Measurements from ENCODE around the gene ATP5F1D. TPM values are rescaled to one million over a fixed set of nuclear protein-coding genes. Genes with fewer than 3 reads are reported as not detected.

ATP5F1D gene
- total and polyA plus RNA-seq, 2 of the 13 experiments (the other 11 are each of a cell fraction or from before 2014, with no cell fraction given) = 39.4 to 78.7 TPM

DNA sequence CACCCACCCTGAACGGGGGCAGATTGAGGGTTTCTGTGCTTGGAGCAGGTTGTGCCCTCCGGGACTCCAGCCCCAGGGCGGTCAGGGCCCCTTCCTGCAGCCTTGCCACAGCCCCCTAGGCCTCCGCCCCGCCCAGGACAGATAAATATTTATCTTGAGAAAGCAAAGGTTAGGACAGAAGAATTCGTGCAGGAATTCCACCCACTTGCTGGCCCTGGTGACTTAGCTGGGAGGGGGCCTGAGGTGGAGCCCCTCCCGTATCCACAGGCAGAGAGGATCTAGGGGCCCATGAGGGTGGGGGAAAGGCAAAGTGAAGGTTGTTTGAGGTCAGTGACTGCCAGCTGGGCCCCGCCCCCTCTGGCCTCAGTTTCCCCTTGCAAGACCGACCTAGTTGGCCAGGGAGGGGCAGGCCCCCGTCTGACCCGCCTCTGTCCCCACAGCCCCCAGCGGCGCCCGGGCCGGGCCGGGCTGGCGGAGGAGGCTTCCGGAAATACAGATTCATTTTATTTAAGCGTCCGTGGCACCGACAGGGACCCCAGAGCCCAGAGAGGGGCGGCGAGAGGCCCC is 12.0 kb downstream of the ATP5F1D start (continued):
- TF ChIP-seq, protein P1, sequence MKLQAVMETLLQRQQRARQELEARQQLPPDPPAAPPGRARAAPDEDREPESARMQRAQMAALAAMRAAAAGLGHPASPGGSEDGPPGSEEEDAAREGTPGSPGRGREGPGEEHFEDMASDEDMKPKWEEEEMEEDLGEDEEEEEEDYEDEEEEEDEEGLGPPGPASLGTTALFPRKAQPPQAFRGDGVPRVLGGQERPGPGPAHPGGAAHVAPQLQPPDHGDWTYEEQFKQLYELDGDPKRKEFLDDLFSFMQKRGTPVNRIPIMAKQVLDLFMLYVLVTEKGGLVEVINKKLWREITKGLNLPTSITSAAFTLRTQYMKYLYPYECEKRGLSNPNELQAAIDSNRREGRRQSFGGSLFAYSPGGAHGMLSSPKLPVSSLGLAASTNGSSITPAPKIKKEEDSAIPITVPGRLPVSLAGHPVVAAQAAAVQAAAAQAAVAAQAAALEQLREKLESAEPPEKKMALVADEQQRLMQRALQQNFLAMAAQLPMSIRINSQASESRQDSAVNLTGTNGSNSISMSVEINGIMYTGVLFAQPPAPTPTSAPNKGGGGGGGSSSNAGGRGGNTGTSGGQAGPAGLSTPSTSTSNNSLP (IDR thresholded peaks at IDR 0.05; ENCODE audit: low read depth, low read length) = 0 out of 2 replicates have a peak, but pooled peaks have one; percentile 10
- peak; percentile 93 for TF ChIP-seq BCL6 (CRISPR knock-in tag; IDR thresholded peaks at IDR 0.05)
- peak; percentile 86; the same call in 1 of the 2 replicates for TF ChIP-seq HNRNPL (IDR thresholded peaks at IDR 0.05; ENCODE audit: low read depth, low read length)
- no peak for TF ChIP-seq TBX3 (IDR thresholded peaks at IDR 0.05; ENCODE audit: borderline replicate concordance)
- TF ChIP-seq TBL1XR1 (IDR thresholded peaks at IDR 0.05; ENCODE audit: borderline replicate concordance, low read length, partially characterized antibody) = peak; percentile 21
- TF ChIP-seq, protein P2, sequence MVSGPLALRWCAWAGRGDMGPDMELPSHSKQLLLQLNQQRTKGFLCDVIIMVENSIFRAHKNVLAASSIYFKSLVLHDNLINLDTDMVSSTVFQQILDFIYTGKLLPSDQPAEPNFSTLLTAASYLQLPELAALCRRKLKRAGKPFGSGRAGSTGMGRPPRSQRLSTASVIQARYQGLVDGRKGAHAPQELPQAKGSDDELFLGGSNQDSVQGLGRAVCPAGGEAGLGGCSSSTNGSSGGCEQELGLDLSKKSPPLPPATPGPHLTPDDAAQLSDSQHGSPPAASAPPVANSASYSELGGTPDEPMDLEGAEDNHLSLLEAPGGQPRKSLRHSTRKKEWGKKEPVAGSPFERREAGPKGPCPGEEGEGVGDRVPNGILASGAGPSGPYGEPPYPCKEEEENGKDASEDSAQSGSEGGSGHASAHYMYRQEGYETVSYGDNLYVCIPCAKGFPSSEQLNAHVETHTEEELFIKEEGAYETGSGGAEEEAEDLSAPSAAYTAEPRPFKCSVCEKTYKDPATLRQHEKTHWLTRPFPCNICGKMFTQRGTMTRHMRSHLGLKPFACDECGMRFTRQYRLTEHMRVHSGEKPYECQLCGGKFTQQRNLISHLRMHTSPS (CRISPR knock-in tag; IDR thresholded peaks at IDR 0.05; ENCODE audit: low read depth) = peak; percentile 64; the same call in 1 of the 2 replicates
- TF ChIP-seq DPF2 (CRISPR knock-in tag; IDR thresholded peaks at IDR 0.05; ENCODE audit: borderline replicate concordance, low read depth) = 0 out of 2 replicates have a peak, but pooled peaks have one; percentile 22
- no peak for TF ChIP-seq ATM (IDR thresholded peaks at IDR 0.05; ENCODE audit: borderline replicate concordance)
- no peak for TF ChIP-seq TCF12 (IDR thresholded peaks at IDR 0.05)
- 0 out of 2 replicates have a peak, but pooled peaks have one; percentile 67 for TF ChIP-seq TCF12 (CRISPR knock-in tag; IDR thresholded peaks at IDR 0.05)
- peak; percentile 74 for TF ChIP-seq HNF4G (IDR thresholded peaks at IDR 0.05; ENCODE audit: borderline replicate concordance, low read depth, low read length)
- peak; percentile 78; the same call in 1 of the 2 replicates for TF ChIP-seq HNF4G (CRISPR knock-in tag; IDR thresholded peaks at IDR 0.05; ENCODE audit: borderline replicate concordance, low read depth)
- no peak for TF ChIP-seq FOXM1 (CRISPR knock-in tag; IDR thresholded peaks at IDR 0.05)
- TF ChIP-seq, protein P3, sequence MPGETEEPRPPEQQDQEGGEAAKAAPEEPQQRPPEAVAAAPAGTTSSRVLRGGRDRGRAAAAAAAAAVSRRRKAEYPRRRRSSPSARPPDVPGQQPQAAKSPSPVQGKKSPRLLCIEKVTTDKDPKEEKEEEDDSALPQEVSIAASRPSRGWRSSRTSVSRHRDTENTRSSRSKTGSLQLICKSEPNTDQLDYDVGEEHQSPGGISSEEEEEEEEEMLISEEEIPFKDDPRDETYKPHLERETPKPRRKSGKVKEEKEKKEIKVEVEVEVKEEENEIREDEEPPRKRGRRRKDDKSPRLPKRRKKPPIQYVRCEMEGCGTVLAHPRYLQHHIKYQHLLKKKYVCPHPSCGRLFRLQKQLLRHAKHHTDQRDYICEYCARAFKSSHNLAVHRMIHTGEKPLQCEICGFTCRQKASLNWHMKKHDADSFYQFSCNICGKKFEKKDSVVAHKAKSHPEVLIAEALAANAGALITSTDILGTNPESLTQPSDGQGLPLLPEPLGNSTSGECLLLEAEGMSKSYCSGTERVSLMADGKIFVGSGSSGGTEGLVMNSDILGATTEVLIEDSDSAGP (CRISPR knock-in tag; IDR thresholded peaks at IDR 0.05; ENCODE audit: borderline replicate concordance) = 0 out of 2 replicates have a peak, but pooled peaks have one; percentile 5
- TF ChIP-seq ATF7 (IDR thresholded peaks at IDR 0.05) = no peak
- peak; percentile 12; the same call in 1 of the 2 replicates for TF ChIP-seq ATF7 (CRISPR knock-in tag; IDR thresholded peaks at IDR 0.05)
- TF ChIP-seq, protein P4, sequence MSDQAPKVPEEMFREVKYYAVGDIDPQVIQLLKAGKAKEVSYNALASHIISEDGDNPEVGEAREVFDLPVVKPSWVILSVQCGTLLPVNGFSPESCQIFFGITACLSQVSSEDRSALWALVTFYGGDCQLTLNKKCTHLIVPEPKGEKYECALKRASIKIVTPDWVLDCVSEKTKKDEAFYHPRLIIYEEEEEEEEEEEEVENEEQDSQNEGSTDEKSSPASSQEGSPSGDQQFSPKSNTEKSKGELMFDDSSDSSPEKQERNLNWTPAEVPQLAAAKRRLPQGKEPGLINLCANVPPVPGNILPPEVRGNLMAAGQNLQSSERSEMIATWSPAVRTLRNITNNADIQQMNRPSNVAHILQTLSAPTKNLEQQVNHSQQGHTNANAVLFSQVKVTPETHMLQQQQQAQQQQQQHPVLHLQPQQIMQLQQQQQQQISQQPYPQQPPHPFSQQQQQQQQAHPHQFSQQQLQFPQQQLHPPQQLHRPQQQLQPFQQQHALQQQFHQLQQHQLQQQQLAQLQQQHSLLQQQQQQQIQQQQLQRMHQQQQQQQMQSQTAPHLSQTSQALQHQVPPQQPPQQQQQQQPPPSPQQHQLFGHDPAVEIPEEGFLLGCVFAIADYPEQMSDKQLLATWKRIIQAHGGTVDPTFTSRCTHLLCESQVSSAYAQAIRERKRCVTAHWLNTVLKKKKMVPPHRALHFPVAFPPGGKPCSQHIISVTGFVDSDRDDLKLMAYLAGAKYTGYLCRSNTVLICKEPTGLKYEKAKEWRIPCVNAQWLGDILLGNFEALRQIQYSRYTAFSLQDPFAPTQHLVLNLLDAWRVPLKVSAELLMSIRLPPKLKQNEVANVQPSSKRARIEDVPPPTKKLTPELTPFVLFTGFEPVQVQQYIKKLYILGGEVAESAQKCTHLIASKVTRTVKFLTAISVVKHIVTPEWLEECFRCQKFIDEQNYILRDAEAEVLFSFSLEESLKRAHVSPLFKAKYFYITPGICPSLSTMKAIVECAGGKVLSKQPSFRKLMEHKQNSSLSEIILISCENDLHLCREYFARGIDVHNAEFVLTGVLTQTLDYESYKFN (CRISPR knock-in tag; conservative IDR thresholded peaks at IDR 0.05) = peak; percentile 92
- peak; percentile 85 for TF ChIP-seq SAP130 (CRISPR knock-in tag; IDR thresholded peaks at IDR 0.05; ENCODE audit: low read depth)
- TF ChIP-seq ZNF660 (CRISPR knock-in tag; IDR thresholded peaks at IDR 0.05; ENCODE audit: borderline replicate concordance, low read depth) = no peak
- TF ChIP-seq, protein P5, sequence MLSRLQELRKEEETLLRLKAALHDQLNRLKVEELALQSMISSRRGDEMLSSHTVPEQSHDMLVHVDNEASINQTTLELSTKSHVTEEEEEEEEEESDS (CRISPR knock-in tag; IDR thresholded peaks at IDR 0.05; ENCODE audit: borderline replicate concordance) = no peak
- TF ChIP-seq ZFP41 (CRISPR knock-in tag; IDR thresholded peaks at IDR 0.05; ENCODE audit: borderline replicate concordance) = no peak

All from HepG2 (cell line).